ENCODE results near the gene WDR90. TPM values are rescaled to one million over a fixed set of nuclear protein-coding genes. Genes with fewer than 3 reads are reported as not detected.
A peak's percentile ranks its signal among the peaks of the same experiment; 100 is the strongest.

The WDR90 gene
- total RNA-seq, 4 donors from 2014 or later = 26.9 to 83.7 (median 54.1) TPM

DNA sequence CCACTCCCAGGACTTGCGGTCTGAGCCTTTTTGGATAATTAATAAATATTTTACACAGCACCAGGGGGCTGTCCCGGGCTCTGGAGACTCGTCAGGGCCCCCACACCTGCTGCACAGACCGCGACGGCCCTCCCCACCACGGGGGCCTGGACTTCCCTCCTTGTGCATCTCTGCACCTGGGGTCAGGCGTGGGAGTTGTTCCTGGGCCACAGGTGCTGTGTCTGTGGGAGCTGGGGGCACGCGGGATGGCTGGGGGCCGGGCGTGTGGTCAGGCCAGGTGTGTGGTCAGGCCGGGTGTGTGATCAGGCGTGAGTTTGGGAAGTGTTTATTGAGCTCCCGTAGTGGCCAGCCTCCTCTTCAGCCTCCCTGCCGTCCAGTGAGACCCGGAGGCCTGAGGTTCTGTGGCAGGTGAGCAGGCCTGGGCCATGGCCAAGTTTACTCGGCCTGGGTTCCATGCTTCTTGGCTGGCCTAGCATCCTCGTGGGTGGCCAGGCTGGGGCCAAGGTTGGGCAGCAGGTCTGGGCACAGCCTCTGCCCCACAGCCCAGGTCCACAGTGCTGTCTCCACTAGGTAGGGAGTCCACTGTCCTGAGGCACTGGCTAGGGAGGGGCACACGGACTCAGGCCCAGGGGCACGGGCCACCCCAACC is 29.2 kb downstream of the WDR90 start:
- Histone ChIP-seq H3K27me3 (no peaks in the 10 kb centered on the region), H3K4me1 (peaks cover 0 to 59% (median 40%) of the 10 kb centered on the region in 4 donors), H3K27ac (no peak overlapping the region), H3K36me3 (peaks cover 0 to 37% (median 15%) of the 10 kb centered on the region in 3 donors), H3K4me3 (no peak overlapping the region), H3K9me3 (no peaks in the 10 kb centered on the region)
- no peak for DNase-seq (ENCODE audit: low spot score in 2 of 2)
- whole genome bisulfite sequencing, 2 donors = 78 to 90% methylated on average over 3 to 21 of the region's 21 CpGs
- TF ChIP-seq CTCF (IDR thresholded peaks at IDR 0.05) = no peak

- H3K4me3 ChIP-seq = peak overlapping the region; percentile 45 to 91 (median 85)
- H3K9me3 ChIP-seq = no peaks in the 10 kb centered on the region
- H3K27me3 ChIP-seq = no peaks in the 10 kb centered on the region
- peaks cover 0 to 63% (median 44%) of the 10 kb centered on the region in 4 donors for H3K4me1 ChIP-seq
- 20 to 56% methylated on average over 17 to 50 of the region's 52 CpGs for WGBS, 2 donors
- peak overlapping the region; percentile 81 to 97 (median 90) for H3K27ac ChIP-seq
- TF ChIP-seq EP300 (IDR thresholded peaks at IDR 0.05) (peak in 1 of 2 donors; percentile 12), CTCF (IDR thresholded peaks at IDR 0.05) (no peak), POLR2A (IDR thresholded peaks at IDR 0.05) (peak; percentile 28 to 31)
- peaks cover 0 to 29% (median 15%) of the 10 kb centered on the region in 3 donors for H3K36me3 ChIP-seq
- peak in 1 of 2 donors; percentile 39 for DNase-seq (ENCODE audit: low spot score in 2 of 2)
Observed at GRCh38 chr16:678858-679813, 30.0 kb downstream of the WDR90 start.

- WGBS, 2 donors = 0 to 1% methylated on average over 32 to 44 of the region's 91 CpGs
- H3K27me3 ChIP-seq = no peaks in the 10 kb centered on the region
- peak; percentile 74 to 81 for DNase-seq (ENCODE audit: low spot score in 2 of 2)
- TF ChIP-seq CTCF (IDR thresholded peaks at IDR 0.05) (peak in 1 of 5 experiments; percentile 29), EP300 (IDR thresholded peaks at IDR 0.05) (peak in 1 of 2 donors; percentile 60), POLR2A (IDR thresholded peaks at IDR 0.05) (peak; percentile 59 to 88)
- H3K4me3 ChIP-seq = peak within 1 kb of the TSS; percentile 69 to 91 (median 85)
- H3K9me3 ChIP-seq = no peaks in the 10 kb centered on the region
- peaks cover 0 to 22% (median 15%) of the 10 kb centered on the region in 3 donors for H3K36me3 ChIP-seq
- peak within 1 kb of the TSS; percentile 85 to 97 (median 94) for H3K27ac ChIP-seq
- peaks cover 0 to 61% (median 46%) of the 10 kb centered on the region in 4 donors for H3K4me1 ChIP-seq
Observed at GRCh38 chr16:679814-680624, 30.9 kb downstream of the WDR90 start, which contains the start of gene STUB1. Gene STUB1, plus strand, starts transcription at chr16:680410. Its CDS starts 116 bp downstream, at chr16:680526.

DNA sequence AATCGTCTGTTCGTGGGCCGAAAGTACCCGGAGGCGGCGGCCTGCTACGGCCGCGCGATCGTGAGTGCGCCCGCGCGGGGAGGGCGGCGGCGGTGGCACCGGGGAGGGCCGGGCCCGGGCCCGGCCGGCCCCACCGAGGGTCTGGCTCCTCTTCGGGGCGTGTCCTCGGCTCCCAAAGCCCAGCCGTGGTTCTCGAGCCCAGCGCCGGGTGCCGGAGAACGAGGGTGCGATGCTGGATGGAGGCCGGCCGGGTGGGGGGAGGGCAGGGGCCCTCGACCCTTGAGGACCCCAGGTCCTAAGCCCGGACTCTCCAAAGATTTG is 31.4 kb downstream of the WDR90 start:
- Histone ChIP-seq H3K9me3 (no peaks in the 10 kb centered on the region), H3K27me3 (no peaks in the 10 kb centered on the region), H3K27ac (peak overlapping the region; percentile 85 to 97 (median 94)), H3K36me3 (peaks cover 0 to 27% (median 15%) of the 10 kb centered on the region in 3 donors), H3K4me1 (peaks cover 0 to 62% (median 45%) of the 10 kb centered on the region in 4 donors), H3K4me3 (peak overlapping the region; percentile 69 to 91 (median 85))
- TF ChIP-seq EP300 (IDR thresholded peaks at IDR 0.05) (no peak), POLR2A (IDR thresholded peaks at IDR 0.05) (no peak), CTCF (IDR thresholded peaks at IDR 0.05) (no peak)
- WGBS, 2 donors = 0 to 1% methylated on average over 11 to 17 of the region's 38 CpGs
- DNase-seq (ENCODE audit: low spot score in 2 of 2) = no peak
